Left renal pelvis (tissue), 4 donors: ENCODE measurements around the gene TLL1. TPM values are rescaled to one million over a fixed set of nuclear protein-coding genes. Genes with fewer than 3 reads are reported as not detected.

Source experiments
- DNase-seq, 4 donors: peaks; one replicate each; pipeline ENCODE4 v3.0.0-alpha.2; 2013; ENCODE audit warnings: low read depth in 4 of 4, low spot score in 3 of 4
- polyA plus RNA-seq, 4 donors: library from polyadenylated mRNA; unstranded; fragments of 120-200 nt; gene quantifications; one replicate each; pipeline ENCODE4 v1.2.1, GENCODE V29; 2013; ENCODE audit not compliant: insufficient read length in 4 of 4

TLL1 gene
- polyA plus RNA-seq, 4 donors = 1.7 to 2.5 (median 2.0) TPM

- DNase-seq = no peak
These were observed 261.2 kb downstream of the TLL1 start for GRCh38 chr4:166134285-166134684.

DNA sequence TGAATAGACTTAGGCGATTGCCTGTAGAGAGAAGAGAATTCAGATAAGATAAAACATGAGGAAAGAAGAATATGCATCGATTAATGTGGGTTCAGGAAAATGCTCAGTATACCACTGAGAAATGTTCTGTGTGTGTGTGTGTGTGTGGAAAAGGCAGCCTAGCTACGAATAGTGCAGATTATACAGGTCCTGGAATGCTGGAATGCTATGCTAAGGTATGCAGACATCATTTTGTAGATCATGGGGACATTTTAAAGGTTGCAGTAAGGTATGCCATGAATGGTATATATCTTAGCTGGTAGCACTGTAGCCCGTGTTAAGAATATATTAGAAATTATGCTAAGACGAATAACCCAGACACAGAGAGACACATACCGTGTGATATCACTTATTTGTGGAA lies 267.9 kb downstream of the TLL1 start:
- DNase-seq = no peak

GRCh38 chr4:166143227-166143626 lies 270.2 kb downstream of the TLL1 start:
- DNase-seq = no peak

DNA sequence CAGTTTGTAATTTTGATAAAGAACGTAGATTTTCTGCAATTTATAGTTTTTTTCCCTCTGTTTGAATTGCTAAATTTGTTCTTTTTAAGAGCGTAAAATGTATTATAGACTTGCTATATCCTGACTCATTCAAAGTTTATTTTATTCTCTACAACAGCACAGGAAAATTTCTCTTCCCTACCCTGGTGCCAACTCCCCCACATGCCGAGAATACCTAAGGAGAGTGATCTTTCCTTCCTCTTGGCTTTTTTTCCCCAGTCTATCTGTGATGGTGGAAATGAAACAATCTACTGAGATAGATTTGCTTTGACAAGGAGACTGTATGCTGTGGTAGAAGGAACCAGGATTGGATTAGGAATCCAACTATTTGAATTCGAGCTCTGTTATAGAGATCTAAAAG lies 271.6 kb downstream of the TLL1 start:
- DNase-seq = no peak

- no peak for DNase-seq
These were observed 273.9 kb downstream of the TLL1 start for GRCh38 chr4:166146806-166147540.
